NOMO-1 treated with dmso at 0.1 percent for 144 hours (cell line): ENCODE measurements around the gene AHI1.
A peak's percentile ranks its signal among the peaks of the same experiment; 100 is the strongest.
"Not testable (repeated sequence)": the region's sequence is repeated elsewhere in the genome, so short reads cannot be mapped to it uniquely, and the experiment has no call there.

Experiments used
- DNase-seq: peaks from one replicate; lab custom pipeline; 2025; ENCODE audit not compliant: unreplicated experiment; lab: John Stamatoyannopoulos, UW

AHI1 gene

DNA sequence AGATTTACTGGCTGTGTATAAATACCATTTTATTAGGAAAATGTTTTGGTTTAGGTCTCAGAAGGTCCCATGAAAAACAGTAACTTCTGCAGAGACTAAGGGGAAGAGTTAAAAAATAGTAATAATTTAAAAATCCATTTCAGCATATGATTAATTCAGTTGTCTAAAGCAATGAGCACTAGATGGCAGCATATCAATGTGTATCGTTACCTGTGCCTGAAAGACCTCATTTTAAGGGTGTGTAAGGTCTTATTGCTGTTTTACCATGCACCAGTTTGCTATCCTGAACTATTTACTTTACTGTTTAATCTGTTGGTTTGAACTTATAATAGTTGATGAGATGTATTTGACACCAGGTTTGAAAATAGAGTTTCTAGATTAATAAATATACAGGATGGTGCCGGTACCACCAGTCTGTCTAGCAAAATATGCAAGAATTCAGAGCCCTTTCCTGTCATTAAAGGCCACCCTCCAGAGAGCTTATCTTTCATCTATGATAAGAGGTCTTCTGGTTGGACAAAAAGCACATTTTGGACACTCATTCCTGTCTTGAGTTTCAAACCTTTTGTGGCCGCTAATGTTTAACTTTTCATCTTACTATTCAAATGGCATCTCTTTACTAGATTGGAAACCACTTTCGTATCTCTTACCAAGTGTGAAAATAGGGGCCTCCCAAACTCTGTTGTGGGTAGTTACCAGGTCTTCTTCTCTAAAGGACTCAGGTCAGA lies 8.9 kb upstream of the AHI1 start:
- peak; percentile 12 for DNase-seq

DNA sequence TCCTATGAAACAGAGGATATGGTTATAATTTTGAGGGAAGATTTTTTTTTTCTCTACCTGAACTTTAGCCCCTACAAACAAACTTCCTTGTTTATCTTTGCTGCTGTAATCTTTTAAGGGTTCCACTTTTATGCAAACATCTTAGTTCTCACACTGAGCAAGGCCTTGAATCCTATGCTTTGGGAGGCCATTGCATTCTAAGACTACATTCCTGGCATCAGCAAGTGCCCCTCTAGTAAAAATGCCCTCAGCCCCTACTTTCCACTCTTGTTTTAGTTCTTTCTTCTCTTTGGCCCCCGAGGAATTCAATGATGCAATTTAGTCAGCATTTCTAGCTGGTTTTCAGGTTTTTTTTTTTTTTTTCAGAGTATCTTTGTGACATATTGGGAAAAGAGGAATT lies 8.1 kb upstream of the AHI1 start:
- DNase-seq: no peak

DNA sequence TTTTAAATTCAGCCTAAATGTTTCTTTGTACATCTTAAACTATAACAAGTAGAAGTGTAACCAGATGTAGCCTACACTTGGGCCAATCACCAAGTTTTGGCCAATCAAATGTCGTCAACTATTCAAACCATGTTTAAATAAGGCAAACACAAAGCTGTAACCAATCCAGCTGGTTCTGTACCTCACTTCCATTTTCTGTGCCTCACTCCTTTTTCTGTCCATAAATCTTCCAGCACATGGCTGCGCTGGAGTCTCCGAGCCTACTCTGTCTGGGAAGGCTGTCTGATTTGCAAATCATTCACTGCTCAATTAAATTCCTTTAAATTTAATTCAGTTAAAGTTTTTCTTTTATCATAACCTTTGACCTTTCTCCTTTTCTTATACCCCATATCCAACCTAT lies 7.7 kb upstream of the AHI1 start:
- no peak for DNase-seq

GRCh38 chr6:135504734-135505133 lies 7.2 kb upstream of the AHI1 start:
- DNase-seq: no peak

GRCh38 chr6:135503703-135504475 lies 6.3 kb upstream of the AHI1 start:
- DNase-seq: no peak

DNA sequence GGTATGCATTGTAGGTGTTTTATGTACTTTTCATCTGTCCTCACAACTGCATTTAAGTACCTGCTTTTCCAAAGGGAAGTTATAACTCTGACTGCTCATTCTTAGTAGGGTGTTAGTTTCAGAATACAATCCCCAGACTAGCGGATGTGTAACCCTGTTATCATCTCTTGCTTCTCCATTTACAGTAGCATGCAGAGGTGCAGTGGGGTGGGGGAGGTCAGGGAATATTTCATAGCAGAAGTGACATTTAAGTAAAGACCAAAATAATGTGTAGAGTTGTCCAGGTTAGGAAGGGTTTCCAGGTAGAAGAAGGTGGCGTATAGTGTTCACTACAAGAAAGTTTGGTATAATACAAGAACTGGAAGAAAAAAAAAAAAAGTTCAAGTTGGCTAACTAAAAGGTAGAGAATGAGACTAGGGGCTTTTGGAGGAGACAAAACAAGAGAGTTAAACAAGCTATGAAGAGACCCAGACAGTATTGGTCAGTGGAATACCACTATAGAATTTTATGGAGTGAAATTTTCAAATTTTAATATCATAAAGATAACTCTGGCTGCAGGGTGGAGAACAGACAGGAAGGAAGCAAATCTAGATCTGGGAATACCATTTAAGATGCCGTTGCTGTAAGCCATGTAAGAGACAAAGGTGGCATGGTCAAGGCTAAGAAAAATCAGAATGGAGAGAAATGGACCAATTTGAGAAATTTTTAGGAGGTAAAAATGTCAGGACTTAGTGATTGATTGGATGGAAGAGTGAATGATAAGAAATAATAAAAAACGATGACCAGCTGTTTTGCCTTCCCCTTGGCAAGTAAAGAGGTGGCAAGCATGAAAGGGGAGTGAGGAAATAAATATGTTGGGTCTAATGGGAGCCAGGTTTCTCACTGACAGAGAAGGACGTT lies 2.2 kb upstream of the AHI1 start:
- no peak for DNase-seq

DNA sequence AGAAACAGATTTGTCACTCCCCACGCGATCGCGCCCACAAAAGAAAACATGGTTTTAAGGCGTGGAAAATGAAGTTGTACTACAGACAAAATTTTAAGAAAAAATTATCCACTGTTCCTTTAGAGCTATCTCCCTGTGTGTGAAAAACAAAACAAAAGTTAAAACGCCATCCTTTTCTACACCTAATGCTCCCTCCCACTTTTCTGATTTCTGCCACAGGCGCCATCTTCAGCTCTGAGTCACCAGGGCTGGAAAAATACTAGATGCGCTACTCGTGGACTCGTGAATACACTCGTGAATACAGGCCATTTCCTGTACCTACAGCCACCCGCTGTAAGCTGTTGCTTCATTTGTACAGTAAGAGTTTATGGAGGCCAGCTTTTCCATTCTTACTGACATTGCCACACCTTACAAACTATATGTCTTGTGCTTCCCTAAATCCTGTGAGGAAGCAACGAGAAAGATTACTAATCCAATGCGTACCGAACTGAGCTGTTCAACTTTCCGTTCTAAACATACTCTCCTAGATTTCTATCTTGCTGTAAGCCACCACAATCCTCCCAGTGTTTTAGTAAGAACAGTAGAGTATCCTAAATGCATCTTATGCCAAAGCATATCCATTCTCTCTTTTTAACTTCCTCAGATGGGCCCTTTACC lies 773 bp upstream of the AHI1 start:
- DNase-seq: peak; percentile 67

DNA sequence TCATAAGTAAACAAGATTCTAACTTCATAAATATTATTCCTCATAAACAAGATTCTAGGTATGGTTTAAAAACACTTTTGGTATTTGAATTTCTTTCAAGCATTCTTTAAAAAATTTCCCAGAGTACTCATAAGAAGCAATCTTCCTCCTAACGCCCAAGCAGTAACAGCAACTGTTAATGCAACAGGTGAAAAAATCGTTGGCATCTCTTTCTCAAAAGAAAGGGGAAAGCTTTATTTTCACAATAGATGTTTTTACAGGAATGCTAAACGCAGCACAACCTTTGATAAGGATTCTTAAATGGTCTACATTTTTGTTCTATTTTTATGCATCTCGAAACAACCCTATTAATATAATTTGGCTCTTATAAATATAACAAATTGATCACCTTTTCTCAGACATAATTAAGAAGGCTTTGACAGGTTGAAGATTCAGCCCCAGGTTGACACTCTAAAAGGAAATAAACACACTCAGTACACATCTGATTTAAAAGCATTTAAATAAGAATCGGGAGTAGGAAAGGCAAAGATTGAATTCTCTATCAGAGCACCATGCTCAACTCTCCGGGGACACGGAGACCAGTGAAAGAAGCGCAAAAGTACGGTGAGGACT lies 634 bp downstream of the AHI1 start:
- DNase-seq: no peak

DNA sequence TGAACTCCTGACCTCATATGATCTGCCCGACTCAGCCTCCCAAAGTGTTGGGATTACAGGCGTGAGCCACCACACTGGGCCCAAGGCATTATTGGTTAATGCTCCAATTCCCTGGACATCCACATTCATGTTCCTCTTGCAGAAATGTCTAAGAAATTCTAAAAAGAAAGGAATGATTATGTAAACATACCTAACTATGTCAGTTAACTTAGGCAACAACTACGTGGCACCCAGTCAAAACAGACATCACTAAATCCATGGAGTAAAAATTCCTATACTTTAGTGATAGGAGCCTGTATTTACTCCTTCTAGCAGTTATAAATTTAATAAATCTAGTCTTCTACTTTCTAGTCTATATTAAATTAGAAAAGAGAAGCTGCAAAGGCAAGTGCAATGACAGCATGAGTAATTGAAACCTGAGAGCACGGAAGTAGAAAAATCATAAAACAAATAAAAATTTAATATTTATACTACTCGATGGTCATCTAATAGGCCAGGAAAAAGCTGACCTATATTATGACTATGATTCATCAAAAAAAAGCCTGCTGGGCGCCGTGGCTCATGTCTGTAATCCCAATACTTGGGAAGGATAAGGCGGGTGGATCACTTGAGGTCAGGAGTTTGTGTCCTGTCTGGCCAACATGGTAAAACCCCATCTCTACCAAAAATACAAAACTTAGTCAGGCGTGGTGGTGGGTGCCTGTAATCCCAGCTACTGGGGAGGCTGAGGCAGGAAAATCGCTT lies 4.2 kb downstream of the AHI1 start:
- no peak for DNase-seq

DNA sequence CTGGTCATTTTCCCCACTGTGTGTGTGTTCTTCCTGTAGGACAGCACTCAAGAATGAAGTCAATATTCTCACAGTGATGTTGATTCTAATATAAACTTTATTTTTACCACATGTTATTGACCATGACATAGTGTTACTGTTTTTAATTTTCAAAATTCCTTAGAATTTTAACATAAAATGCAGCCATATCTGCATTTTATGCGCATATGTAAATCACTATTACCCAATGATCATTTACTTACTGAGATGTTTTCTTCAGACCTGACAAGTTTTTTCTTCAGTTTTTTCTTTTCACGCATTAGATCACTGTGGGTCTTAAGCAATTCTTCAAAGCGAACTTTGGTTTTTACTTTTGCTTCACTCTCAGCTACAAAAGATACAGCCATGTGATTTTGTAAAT lies 7.2 kb downstream of the AHI1 start:
- DNase-seq: no peak

DNA sequence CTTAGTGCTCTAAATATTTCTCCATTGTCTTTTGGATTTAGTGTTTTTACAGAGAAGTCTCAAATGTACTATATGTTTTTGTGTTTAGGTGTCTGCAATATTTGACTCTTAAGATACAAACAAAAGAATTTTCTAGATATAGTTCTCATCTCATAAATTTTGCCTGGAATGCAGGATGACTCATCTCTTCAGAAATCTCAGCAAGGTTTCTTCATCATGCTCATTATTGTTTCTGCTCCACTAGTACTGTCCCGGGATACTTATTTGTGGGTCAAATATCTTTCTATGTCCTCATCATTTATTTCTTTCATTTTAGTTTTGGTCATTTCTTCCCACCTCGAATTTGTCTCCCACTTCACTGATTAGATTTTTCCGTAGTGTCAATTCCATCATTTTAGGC lies 9.5 kb downstream of the AHI1 start:
- DNase-seq: no peak

DNA sequence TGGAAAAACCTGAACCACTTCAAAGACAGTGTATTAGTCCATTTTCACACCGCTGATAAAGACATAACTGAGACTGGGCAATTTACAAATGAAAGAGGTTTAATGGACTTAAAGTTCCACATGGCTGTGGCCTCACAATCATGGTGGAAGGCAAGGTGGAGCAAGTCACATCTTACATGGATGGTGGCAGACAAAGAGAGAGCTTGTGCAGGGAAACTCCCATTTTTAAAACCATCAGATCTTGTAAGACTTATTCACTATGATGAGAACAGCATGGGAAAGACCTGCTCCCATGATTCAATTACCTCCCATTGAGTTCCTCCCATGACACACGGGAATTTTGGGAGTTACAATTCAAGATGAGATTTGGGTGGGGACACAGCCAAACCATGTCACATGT lies 13.6 kb downstream of the AHI1 start:
- DNase-seq: not testable (repeated sequence)

DNA sequence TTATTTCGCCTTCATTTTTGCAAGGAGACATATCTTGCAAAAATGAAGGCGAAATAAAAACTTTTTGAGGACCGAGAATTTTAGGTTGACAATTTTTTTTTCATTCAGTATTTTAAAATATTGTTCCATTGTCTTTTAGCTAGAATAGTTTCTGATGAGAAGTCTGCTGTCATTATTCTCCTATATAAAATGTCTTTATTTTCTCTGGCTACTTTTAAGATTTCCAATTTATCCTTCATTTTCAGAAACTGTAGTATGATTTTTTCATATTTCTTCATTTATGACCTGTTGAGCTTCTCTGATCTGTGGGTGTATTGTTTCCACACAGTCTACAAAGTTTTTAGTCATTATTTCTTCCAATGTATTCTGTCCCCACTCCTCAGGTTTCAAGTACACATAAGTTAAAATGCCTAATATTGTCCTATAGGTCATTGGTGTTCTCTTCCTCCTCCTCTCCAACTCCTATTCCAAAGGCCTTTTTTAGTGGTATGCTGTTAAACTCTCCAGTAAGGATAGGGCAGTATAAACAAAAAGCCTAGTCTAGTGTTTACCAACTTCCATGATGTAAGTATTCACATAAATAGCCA lies 15.7 kb downstream of the AHI1 start:
- DNase-seq: no peak

DNA sequence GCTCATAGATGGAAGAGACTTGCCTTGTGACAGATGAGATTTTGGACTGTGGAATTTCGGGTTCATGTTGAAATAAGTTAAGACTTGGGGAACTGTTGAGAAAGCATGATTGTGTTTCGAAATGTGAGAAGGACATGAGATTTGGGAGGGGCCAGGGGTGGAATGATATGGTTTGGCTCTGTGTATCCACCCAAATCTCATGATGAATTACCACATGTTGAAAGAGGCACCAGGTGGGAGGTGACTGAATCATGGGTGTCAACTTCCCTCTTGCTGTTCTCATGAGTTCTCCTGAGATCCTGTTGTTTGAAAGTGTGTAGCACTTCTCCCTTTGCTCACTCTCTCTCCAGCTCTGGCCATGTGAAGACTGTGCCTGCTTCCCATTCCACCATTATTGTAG lies 17.9 kb downstream of the AHI1 start:
- DNase-seq: no peak

DNA sequence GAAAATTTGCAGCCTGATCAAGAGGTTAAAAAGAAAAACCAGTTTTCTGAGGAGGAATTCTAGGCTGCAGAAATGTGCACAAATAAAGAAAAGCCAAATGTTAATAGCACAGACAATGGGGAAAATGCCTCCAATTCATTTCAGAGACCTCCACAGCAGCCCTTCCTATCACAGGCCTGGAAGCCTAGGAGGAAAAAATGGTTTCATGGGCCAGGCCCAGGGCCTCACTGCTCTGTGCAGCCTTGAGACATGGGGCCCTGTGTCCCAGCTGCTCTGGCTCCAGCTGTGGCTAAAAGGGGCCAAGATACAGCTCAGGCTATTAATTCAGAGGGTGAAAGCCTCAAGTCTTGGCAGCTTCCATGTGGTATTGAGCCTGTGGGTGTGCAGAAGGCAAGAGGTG lies 18.9 kb downstream of the AHI1 start:
- DNase-seq: no peak

GRCh38 chr6:135475292-135475886 lies 22.2 kb downstream of the AHI1 start:
- no peak for DNase-seq

DNA sequence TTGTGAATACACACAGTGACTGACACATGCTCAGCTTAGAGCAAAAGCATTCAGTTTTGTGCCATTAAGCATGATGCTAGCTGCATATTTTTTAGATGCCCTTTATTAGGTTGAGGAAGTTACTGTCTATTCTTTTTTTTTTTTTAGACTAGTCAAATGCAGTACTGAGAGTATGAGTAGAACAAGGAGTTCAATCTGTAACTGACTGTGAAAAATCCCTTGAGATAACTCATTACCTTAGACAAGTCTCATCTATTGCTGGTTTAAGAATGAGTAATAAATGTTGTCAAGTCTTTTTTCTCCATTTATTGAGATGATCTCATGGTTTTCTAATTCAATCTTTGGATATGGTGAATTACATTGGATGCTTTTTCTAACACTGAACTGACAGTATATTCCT lies 23.2 kb downstream of the AHI1 start:
- no peak for DNase-seq

GRCh38 chr6:135465903-135466302 lies 31.6 kb downstream of the AHI1 start:
- DNase-seq: no peak

DNA sequence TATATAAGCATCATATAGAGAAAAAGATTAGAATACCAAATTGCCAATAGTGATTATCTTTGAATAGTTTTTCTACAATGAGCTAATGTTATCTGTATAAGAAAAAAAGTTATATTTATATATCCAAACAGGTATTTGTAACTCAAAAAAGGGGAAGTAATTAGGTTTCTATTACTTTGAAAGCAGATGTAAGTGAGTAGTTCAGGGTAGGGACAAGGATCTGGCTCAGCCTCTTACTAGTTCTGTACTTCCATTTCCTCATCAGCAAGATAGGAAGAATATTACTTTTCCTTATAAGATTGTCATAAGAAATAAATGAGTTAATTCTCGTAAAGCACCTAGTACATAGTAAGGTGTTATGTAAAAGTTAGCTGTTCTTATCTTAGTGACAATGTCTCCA lies 32.2 kb downstream of the AHI1 start:
- no peak for DNase-seq
